ENCODE measurements around the gene LPCAT4.

DNA sequence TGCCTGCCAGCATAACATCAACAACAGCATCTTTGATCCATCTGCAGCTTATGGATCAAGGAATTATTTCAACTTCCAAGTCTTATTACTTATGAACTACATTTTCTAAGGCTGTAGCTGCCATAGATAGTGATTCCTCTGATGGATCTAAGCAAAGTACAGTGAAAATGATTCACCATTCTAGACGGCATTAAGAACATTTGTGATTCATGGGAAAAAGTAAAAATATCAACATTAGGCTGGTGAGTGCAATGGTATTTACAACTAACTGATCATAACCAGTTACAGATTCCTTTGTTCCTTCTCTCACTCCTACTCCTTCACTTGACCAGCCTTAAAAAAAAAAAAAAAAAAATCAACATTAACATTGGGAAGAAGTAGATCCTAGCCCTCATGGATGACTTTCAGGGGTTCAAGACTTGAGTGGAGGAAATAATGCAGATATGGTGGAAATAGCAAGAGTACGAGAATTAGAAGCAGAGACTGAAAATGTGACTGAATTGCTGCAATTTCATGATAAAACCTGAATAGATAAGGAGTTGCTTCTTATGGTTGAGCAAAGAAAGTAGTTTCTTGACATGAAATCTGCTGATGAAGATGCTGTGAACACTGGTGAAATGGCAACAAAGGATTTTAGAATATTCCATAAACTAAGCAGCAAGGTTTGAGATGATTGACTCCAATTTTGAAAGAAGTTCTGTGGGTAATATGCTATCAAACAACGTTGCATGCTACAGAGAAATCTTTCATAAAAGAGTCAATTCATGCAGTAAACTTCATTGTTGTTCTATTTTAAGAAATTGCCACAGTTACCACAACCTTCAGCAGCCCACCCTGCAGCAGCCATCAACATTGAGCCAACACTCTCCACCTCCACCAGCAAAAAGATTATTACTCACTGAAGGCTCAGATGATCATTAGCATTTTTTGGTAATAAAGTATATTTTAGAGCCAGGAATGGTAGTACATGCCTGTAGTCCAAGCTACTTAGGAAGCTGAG lies 52.2 kb downstream of the LPCAT4 start:
- TF ChIP-seq, protein P1, sequence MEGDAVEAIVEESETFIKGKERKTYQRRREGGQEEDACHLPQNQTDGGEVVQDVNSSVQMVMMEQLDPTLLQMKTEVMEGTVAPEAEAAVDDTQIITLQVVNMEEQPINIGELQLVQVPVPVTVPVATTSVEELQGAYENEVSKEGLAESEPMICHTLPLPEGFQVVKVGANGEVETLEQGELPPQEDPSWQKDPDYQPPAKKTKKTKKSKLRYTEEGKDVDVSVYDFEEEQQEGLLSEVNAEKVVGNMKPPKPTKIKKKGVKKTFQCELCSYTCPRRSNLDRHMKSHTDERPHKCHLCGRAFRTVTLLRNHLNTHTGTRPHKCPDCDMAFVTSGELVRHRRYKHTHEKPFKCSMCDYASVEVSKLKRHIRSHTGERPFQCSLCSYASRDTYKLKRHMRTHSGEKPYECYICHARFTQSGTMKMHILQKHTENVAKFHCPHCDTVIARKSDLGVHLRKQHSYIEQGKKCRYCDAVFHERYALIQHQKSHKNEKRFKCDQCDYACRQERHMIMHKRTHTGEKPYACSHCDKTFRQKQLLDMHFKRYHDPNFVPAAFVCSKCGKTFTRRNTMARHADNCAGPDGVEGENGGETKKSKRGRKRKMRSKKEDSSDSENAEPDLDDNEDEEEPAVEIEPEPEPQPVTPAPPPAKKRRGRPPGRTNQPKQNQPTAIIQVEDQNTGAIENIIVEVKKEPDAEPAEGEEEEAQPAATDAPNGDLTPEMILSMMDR (IDR thresholded peaks at IDR 0.05 in 4 of 5, conservative IDR thresholded peaks at IDR 0.05 in 1 of 5): no peak
- no peak for TF ChIP-seq POLR2A (IDR thresholded peaks at IDR 0.05)

Data from gastrocnemius medialis (tissue), 4 donors.